Mesenteric fat pad (tissue), 1 donor: ENCODE results near the gene REXO4. TPM values are rescaled to one million over a fixed set of nuclear protein-coding genes. Genes with fewer than 3 reads are reported as not detected.

Source experiments
- DNase-seq: peaks from one replicate; pipeline ENCODE4 v3.0.0-alpha.2; 2020; ENCODE audit warnings: low spot score
- total RNA-seq: library from RNA; stranded (reverse); fragmentation: NEBNext Ultra II Directional; extraction: Animal tissue kit (Norgen Biotek cat#: 25700); gene quantifications from one replicate; pipeline ENCODE4 v1.2.1, GENCODE V29; 2021
- donor health status: DM: yes; HTN: yes; CAD: no.

REXO4 gene
- total RNA-seq, 1 donor from 2014 or later: 13.1 TPM

DNA sequence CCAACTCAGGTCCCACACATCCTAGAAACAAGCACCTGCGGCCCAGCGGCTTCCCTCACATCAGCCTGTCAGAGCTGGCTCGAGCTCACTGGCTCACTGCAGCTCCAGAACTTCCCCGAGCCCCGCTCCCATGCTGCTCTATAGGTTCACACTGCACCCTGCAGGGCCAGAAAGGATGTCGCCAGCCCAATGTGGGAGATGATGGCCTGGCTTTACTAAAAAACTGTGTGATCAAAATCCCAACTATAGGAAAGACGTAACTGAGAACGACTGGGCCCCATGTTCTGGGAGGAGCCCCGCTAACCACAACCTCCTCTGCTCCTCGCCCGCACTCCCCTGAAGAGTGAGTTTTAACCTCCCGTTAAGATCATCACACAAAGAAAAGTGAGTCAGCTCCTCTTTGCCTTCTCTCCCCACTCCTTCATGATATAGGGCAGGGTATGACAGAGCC lies 46.5 kb downstream of the REXO4 start:
- no peak for DNase-seq

DNA sequence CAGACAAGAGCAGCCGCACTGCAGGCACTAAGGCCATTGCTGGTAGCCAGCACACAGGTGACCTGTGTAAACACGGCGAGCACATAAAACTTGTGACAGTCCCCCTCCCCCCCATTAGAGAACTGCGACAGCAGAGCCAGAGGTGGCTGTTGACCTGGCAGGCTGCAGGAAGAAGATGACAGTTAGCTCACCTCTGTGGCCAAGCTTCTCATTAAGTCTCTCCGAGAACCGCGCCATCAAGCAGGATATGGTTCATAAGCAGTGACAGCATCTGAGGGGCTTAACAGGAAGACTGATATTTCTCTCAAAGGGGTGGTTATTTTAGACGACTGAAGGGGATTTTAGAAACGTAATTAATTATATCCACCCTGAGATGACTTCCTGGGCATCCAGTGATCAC lies 47.1 kb downstream of the REXO4 start:
- no peak for DNase-seq

GRCh38 chr9:133369933-133370332 lies 47.9 kb downstream of the REXO4 start:
- no peak for DNase-seq

- DNase-seq: no peak
Measured at GRCh38 chr9:133369422-133369821, 48.4 kb downstream of the REXO4 start.

GRCh38 chr9:133368249-133368881 lies 49.4 kb downstream of the REXO4 start:
- DNase-seq: no peak

- DNase-seq: no peak
Measured at GRCh38 chr9:133367778-133368177, 50.0 kb downstream of the REXO4 start.

DNA sequence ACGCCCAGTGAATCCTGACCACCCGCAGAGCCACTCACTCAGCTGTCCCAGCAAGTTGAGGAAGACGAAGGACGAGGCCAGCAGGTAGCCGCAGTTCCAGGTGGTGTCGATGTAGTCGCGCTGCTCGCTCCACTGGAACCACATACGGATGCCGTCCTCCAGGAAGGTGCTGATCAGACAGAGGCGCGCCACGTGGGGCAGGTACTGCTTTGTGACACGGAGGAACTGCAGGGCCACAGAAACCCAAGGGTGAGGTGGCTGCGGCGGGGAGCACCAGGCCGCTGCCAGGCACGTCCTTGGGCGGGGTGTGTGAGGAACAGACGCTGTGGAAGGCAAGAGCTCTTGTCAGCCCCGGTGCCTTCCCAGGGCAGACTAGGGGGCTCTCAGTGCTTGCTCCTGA lies 50.6 kb downstream of the REXO4 start:
- DNase-seq: peak; percentile 81

DNA sequence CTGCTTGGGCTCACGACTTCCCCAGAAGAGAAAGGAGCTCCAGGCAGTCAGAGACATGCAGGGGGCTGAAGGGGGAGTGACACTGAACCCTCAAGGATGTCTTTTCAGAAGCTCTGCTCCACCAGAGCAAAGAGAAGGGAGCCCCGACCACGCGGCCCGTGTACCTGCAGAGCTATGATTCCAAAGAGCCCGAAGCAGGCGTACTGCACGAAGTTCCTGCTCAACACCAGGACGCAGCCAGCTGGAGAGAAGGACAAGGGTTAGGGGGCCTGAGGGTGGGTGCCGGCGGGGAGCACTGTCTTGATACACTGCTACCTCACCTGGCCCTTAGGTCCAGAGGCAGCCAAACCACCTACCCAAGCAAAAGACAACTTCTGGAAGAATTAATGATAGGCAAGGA lies 51.4 kb downstream of the REXO4 start:
- peak; percentile 86 for DNase-seq

- DNase-seq: no peak
Measured at GRCh38 chr9:133362359-133363044, 55.3 kb downstream of the REXO4 start.

GRCh38 chr9:133361507-133362092 lies 56.2 kb downstream of the REXO4 start:
- DNase-seq: no peak

DNA sequence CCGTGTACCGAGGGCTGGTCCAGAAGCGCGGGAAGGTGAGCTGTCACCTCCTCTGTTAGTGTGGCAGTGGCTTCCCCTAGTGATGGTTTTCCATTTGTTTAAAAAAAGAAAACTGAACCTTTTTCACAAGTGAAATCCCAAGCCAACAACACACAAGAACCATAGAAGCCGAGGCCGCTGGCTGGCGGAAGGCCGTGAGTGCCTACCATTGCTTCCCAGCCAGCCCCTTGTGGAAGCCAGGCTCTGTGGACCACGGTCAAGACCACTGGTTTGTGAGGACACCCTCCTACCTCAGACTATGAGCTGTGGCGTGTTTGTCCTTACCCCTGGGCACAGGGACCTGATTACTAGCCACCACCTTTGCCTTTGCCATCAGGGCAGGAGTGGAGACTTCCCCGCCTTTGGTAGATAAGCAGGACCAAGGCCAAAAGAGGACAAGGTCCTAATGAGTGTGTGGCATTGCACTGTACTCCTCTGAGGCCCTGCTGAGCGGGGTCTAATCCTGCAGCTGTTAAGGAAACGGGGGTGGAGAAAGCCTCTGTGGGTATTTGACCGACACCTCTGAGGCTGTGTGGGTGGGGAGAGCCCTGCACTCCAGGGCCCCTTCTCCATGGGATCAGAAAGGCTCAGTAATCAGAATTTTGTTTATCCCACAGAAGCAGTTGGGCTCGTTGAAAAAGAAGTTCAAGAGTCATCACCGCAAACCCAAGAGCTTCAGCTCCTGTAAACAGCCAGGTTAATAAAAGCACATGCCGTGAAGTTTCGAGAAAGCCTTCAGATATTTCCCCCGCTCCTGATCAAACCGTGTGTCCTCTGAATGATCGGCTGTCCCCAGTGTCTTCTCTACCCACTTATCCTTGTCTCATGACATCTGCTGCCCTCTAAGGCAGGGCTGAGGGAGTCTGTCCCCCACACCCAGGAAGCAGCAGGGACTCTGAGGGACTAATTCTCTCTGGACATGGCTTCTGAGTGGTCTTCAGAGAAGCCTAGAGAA lies 57.1 kb downstream of the REXO4 start:
- DNase-seq: no peak

DNA sequence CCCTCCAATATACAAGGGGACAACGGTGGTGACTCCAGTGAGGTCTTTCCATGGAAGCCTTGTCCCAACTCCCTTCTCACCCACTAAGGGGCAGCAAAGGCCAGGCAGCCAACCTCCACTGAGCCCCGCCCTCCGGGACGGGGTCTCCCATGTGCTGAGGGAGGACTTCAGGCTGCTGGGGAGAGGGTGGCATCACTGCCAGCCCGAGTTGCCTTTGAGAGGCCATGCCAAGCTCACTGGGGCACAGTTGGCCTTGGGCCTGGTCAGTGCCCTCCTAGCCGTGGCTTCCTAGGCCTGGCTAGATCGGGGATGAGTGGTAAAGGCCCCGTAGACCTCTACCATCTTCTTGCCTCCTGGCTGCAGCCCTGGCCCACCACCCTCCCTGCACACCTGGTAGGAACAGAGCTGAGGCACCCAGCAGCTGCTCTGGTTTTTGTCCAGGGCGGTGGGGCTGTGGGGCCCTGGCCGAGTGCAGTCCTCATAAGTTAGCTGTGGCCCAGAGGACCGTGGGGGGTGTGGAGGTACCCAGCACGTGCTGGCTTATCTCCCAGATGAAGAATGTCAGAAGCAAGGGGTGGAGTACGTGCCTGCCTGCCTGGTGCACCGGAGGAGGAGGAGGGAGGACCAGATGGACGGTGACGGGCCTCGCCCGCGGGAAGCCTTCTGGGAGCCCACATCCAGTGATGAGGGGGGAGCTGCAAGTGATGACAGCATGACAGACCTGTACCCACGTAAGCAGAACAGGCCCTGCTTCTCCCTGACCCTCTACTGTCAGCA lies 58.2 kb downstream of the REXO4 start:
- DNase-seq: peak; percentile 85

DNA sequence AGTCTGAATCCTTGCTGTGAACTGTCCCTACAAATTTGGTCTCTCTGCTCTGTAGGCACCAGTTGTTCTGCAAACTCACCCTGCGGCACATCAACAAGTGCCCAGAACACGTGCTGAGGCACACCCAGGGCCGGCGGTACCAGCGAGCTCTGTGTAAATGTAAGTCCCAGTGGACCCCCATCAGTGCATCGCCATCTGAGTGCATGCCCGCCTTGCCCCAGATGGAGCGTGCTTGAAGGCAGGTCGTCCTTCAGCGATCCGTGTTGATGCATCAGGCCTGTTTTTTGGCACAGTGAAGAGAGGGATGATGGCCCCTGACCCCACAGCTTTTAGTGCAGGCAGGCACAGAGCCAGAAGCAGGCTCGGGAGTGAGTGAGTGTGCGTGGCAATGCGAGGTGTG lies 60.2 kb downstream of the REXO4 start:
- no peak for DNase-seq

DNA sequence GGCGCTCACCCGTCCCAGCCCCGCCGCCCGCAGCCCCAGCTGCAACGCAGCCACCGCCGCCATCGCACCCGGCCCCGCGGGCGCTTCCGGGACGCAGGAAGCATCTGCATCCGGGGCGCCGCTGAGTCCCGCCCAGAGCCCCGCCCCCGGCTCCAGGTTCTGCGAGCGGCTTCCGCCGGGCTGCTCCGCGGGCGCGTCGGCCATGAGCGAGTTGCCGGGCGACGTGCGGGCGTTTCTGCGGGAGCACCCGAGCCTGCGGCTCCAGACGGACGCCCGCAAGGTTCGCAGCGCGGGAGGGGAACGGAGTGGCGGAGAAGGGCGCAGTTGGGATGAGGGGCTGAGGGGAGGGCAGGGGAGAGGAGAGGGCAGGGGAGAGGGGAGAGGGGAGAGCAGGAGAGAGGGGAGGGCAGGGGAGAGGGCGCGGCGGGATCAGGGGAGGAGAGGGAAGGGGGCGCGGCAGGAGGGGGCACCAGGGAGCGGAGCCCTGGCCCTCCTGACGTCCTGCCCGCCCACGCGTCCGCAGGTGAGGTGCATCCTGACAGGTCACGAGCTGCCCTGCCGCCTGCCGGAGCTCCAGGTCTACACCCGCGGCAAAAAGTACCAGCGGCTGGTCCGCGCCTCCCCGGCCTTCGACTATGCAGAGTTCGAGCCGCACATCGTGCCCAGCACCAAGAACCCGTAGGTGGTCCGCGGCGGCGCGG lies 61.3 kb downstream of the REXO4 start, which contains the start of the genes SURF1 and SURF2:
TSS of gene SURF1 (minus strand) at position 97 of the 701 bp plus-strand sequence. CDS start at position 63, 34 bp downstream.
TSS of gene SURF2 (plus strand) at position 160 of the 701 bp plus-strand sequence. CDS start at position 203, 43 bp downstream.
- DNase-seq: peak; percentile 94

Other genes starting within 250 kb of the REXO4 start
- not detected for gene OBP2B, start 208.8 kb downstream of the REXO4 start, total RNA-seq
- gene ABO, start 142.8 kb downstream of the REXO4 start, total RNA-seq: 2.3 TPM
- gene SURF6, start 81.8 kb downstream of the REXO4 start, total RNA-seq: 15.8 TPM
- 25.6 TPM for gene MED22, start 69.9 kb downstream of the REXO4 start, total RNA-seq
- gene RPL7A, start 69.8 kb downstream of the REXO4 start, total RNA-seq: 1,535 TPM
- 30.8 TPM for gene SURF1, start 61.5 kb downstream of the REXO4 start, total RNA-seq
- 13.5 TPM for gene SURF2, start 61.5 kb downstream of the REXO4 start, total RNA-seq
- 211 TPM for gene SURF4, start 42.0 kb downstream of the REXO4 start, total RNA-seq
- gene STKLD1, start 41.6 kb downstream of the REXO4 start, total RNA-seq: not detected
- gene ADAMTS13, start 4.4 kb upstream of the REXO4 start, total RNA-seq: 0.64 TPM
- 9.3 TPM for gene CACFD1, start 42.0 kb upstream of the REXO4 start, total RNA-seq
- gene SLC2A6, start 61.1 kb upstream of the REXO4 start, total RNA-seq: 3.9 TPM
- not detected for gene MYMK, start 106.9 kb upstream of the REXO4 start, total RNA-seq
- 2.5 TPM for gene ADAMTSL2, start 116.7 kb upstream of the REXO4 start, total RNA-seq
- gene FAM163B, start 191.4 kb upstream of the REXO4 start, total RNA-seq: not detected
- gene DBH, start 218.4 kb upstream of the REXO4 start, total RNA-seq: not detected